Suprapubic skin (tissue), 4 donors: ENCODE measurements around the gene LAT.

Source experiments
- EP300 ChIP-seq: sonication (generic); formaldehyde crosslinking; IDR thresholded peaks from one replicate; pipeline ENCODE4 v1.6.1; 2017; ENCODE audit warnings: antibody characterized with exemption
- POLR2A ChIP-seq, 2 donors: fragments of 450-650 bp; IDR thresholded peaks; one replicate each; pipeline ENCODE4 v1.6.1; 2017; ENCODE audit warnings: antibody characterized with exemption in 2 of 2, mild to moderate bottlenecking in 2 of 2, moderate library complexity in 2 of 2
- POLR2AphosphoS5 ChIP-seq, 3 donors: sonication (generic); formaldehyde crosslinking; IDR thresholded peaks; one replicate each; pipeline ENCODE4 v1.6.1; 2017; ENCODE audit warnings: antibody characterized with exemption in 3 of 3
- TF ChIP-seq, protein P1 (sequence below), 2 donors: fragments of 200-600 bp in 1 of 2; fragments of 450-650 bp in 1 of 2; sonication (generic) in 1 of 2; IDR thresholded peaks; one replicate each; pipeline ENCODE4 v1.5.1; 2016 to 2019; ENCODE audit warnings: antibody characterized with exemption in 2 of 2, mild to moderate bottlenecking in 1 of 2, moderate library complexity in 1 of 2

DNA sequence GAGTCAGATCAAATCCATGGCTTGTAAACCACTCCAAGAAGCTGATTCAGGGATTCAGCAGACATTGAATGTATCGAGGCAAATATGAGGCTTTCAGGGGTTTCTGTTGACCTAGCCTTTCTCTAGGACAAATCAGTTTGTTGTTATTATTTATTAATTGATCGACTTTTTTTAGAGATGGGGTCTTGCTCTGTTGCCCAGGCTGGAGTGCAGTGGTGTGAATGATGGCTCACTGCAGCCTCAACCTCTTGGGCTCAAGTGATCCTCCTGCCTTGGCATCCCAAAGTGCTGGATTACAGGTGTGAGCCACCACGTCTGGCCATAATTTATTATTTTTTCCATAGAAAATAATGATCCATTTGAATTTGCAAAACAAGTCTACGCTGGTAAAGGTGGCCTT is 27.0 kb downstream of the LAT start:
- TF ChIP-seq, protein P1, sequence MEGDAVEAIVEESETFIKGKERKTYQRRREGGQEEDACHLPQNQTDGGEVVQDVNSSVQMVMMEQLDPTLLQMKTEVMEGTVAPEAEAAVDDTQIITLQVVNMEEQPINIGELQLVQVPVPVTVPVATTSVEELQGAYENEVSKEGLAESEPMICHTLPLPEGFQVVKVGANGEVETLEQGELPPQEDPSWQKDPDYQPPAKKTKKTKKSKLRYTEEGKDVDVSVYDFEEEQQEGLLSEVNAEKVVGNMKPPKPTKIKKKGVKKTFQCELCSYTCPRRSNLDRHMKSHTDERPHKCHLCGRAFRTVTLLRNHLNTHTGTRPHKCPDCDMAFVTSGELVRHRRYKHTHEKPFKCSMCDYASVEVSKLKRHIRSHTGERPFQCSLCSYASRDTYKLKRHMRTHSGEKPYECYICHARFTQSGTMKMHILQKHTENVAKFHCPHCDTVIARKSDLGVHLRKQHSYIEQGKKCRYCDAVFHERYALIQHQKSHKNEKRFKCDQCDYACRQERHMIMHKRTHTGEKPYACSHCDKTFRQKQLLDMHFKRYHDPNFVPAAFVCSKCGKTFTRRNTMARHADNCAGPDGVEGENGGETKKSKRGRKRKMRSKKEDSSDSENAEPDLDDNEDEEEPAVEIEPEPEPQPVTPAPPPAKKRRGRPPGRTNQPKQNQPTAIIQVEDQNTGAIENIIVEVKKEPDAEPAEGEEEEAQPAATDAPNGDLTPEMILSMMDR (IDR thresholded peaks at IDR 0.05), result no peak
- TF ChIP-seq POLR2AphosphoS5 (IDR thresholded peaks at IDR 0.05), result no peak
- TF ChIP-seq POLR2A (IDR thresholded peaks at IDR 0.05), result no peak
- TF ChIP-seq EP300, result no peak
